COLO829 (cell line): Measurements from ENCODE around the gene GBP7.

Experiments used
- DNase-seq: peaks from one replicate; pipeline ENCODE4 v3.0.0; 2012; ENCODE audit warnings: low spot score

GBP7 gene

DNA sequence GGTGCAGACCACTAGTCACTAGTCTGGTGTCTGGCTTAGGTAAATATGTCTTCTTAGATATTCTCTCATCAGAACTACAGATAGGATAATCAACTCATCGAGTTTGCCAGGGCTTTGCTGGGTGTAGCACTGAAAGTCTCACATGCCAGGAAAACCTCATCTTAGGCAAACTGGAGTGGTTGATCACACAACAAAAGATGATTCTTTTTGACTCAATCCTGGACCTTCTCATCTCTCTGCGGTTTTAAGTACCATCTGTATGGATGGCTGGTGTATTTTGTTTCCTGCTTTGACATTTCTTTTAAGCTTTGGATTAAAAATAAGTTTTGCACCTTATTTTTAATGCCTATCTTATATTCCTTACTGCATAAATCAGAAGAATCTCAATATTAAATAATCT lies 61.1 kb downstream of the GBP7 start:
- no peak for DNase-seq

DNA sequence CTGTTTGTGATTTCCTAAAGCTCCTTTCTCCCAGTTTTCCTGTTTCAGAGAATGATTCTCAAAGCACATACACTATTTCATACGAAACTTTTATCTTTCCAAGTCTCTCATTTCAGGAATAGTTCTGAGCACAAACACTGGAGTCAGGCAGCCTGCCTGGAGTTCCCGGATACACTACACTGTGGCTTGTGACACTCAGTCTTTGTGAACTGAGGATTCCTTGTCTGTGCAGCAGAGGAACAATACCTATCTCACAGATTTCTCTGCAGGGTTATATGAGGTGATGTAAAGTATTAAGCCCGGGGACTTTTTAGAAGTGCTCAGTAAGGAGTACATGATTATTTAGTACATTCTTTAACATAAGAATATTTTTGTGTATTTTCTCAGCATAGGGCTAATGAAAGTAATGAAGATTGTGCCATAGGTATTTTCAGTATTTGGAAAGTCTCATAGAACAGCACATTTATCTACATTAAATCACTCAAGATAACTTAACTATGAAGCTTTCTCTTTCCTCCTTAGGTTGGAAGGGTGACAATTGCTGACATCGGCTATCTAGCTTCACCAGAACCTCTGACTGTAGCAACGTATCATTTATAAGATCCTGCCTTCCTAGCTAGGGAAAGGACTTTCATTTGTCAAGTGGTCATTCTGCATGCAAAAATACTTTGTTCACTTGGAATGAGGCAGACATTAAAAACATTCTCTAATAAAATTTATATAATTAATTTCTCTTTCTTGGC lies 62.8 kb downstream of the GBP7 start:
- DNase-seq = peak; percentile 78

DNA sequence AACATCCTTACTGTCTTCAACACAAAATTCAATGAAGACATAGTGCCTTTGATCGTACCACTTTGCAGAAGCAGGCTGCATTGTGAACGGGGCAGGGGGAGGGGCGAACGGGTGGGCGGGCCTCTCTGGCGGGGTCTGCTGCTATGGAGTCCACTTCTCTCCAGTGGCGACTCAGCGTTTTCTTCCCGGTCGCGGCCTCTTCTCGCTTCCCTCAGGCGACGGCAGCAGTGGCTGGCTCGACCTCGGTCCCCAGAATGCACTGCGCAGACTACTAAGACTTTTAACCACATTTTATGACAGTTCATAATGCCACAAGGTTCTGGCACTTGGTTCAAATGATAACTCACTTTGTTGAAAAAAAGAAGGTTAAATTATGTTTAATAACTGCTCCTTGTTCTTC lies 71.1 kb downstream of the GBP7 start:
- DNase-seq = no peak

DNA sequence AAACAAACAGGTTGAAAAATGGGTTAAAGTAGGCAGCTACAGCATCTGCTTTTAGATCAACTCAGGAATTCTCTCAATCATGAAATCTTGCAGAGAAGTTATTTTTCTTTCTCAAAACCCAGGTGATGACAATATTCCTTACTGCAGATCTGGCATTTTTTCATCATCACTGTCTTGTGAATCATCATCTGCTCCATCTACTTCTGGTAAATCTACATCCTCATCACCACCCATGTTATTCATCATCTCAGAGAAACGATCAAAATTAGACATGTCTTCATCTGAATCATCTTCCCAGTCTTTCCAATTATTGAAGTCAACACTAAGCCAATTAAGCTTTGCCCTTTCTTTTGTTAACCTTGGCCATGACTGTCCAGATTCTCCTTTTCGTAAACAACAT lies 71.7 kb downstream of the GBP7 start:
- no peak for DNase-seq

DNA sequence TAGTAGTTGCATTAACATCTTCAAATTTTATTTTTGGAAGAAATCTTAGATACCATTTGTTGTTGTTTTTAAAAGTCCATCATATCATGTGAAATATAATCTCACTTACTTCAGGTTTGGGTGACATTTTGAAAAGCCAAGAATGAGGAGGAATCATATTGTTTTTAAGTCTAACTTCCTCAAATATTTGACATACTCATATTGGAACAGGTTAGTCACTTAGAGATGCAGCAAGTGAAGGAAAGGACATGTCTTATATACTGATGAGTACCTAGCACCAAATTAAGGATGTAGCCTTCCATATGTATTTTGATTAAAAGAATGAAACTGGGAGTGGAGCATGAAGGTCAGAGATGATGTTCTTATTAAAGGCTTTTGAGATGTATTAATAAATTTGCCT lies 73.8 kb downstream of the GBP7 start:
- DNase-seq = no peak

DNA sequence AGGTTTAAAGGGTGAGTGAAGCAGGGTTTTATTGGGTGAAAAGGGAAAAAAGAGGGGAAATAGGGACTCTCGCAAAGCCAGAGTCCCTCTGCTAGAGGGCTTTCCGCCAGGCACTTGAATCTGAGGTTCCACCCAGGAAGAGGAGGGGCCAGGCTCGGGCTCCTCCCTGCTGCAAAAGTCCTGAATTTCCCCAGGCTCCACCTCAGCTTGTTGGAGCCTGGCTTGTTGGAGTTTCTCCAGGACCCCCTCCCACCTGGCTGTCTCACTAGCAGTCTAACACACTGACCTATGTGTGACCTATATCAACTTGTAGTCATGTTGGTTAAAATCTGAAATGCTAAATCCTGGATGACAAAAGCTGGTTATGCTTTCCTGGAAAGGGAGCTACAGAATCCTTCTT lies 75.4 kb downstream of the GBP7 start:
- DNase-seq = no peak

DNA sequence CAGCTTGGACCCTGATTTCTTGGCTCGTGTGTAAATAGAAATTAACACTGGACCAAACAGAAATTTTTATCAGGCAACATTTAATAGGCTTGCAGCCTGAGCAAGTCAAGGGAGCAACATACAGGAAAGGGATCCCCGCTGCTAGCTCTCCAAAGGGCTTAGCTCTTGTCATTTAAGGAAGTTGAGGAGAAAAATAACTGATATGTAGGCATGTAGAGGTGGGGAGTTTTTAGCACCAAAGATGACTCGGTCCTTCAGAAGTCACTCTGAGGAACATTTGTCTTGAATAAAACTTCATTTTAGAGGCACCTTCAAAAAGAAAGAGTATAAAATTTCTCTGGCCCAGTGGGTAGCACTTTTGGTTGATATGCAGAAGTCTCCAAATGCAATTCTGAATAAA lies 76.9 kb downstream of the GBP7 start:
- no peak for DNase-seq

DNA sequence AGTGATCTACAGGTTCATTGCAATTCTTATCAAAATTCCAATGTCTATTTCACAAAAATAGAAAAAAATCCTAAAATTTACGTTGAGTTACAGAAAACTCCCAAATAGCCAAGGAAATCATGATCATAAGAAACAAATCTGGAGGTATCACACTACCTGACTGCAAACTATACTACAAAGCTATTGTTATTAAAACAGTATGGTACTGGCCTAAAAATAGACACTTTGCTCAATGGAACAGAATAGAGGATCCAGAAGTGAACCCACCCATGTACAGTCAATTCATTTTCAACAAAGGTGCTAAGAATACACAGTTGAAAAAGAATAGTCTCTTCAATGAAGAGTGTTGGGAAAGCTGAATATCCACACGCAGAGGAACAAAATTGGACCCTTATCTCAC lies 80.1 kb downstream of the GBP7 start:
- DNase-seq = no peak

DNA sequence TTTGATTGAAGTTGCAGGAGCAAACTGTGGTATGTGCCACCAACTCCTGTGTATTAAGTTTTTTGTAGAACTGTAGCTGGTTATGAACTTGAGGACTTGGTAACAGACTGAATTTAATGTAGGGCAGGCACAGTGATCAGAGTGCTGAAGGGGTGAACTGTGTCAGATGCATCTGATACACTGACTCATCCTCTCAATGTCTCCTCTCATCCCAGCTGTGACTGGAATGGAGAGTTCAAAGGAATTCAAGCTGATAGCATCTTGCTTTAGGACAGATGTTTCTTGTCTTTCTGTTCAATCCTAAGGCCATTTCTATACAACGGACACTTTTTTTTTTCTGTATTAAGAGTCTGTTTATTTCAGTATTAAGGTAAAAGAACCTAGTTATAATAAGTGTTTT lies 85.8 kb downstream of the GBP7 start:
- no peak for DNase-seq

DNA sequence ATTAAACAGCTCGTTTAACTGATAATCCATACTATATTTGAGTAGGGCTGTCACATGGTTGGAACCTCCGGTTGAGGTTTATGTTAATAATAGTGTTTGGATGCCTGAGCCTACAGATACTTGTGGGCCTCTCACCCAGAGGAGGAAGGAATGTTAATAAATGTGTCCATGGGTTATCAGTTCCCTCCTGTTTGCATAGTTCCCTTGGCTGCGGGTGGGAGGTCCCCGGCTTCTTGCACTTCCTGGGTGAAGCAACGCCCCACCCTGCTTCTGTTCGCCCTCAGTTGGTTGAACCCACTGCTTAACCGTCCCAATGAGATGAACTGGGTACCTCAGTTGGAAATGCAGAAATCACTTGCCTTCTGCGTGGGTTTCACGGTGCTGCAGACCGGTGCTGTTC lies 87.2 kb downstream of the GBP7 start:
- no peak for DNase-seq

DNA sequence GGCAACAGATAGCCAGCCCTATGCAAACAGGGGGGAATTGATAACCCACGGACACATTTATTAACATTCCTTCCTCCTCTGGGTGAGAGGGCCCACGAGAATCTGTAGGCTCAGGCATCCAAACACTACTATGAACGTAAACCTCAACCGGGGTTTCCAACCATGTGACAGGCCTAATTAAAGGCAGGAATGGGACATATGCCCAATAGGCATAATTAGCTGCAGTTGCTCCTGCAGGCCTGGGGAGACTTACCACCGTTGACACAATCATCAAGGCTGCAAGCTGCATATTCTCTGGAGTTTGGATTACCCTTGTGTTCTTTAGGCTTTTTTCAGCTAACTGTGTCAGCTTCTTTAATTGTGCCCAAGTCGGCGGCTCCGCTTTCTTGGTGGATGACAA lies 88.6 kb downstream of the GBP7 start:
- no peak for DNase-seq

DNA sequence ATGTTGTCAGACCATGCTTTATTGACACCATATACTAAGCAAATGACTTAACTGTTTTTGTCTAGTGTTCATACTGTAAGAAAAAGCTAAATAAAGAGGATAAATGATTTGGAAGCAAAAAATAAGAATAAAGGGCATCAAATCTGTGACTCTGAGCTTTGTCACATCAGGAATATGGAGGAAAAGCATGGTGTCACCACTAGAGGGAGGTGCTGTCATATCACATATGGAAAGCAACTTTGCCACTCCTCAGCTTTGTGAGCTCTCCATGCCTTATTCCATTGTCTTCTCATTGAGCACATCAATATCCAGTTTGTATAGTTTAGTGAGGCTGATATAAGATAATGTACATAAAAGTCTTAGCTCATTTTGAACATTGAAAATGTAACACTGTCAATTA lies 90.0 kb downstream of the GBP7 start:
- DNase-seq = no peak
